ENCODE data around the gene PHGDH.

Gene PHGDH

DNA sequence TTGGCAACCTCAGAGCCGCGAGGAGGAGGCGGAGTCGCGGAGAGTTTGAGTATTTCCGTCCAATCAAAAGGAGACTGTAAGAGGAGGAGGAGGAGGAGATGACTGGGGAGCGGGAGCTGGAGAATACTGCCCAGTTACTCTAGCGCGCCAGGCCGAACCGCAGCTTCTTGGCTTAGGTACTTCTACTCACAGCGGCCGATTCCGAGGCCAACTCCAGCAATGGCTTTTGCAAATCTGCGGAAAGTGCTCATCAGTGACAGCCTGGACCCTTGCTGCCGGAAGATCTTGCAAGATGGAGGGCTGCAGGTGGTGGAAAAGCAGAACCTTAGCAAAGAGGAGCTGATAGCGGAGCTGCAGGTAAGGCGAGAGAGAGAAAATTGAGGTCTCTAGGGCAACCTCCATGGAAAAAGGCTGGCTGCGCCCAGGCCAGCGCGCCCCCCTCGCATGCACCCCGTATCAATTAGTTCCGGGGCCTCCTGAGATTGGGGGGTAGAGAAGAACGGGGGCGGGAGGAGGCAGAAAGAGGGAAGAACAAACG is at the start of gene PHGDH:
TSS of gene PHGDH (plus strand) at position 131 of the 538 bp plus-strand sequence. CDS start at position 220, 89 bp downstream.
- Histone ChIP-seq H3K27ac (ENCODE audit: low read depth, low read length, poor library complexity, severe bottlenecking) (peak within 1 kb of the TSS; percentile 67), H3K9me2 (ENCODE audit: low read depth, low read length) (no peaks in the 10 kb centered on the region), H3K79me2 (ENCODE audit: insufficient read depth, low read length) (peaks cover 30% of the 10 kb centered on the region), H4K20me1 (ENCODE audit: insufficient read depth, low read length) (no peaks in the 10 kb centered on the region), H3K4me3 (ENCODE audit: low read depth, low read length, poor library complexity, severe bottlenecking) (peak within 1 kb of the TSS; percentile 98), H2AFZ (ENCODE audit: low read length) (peak within 1 kb of the TSS; percentile 58; the same call in 1 of the 2 replicates), H3K9ac (ENCODE audit: low read length) (peak within 1 kb of the TSS; percentile 93), H3F3A (ENCODE audit: insufficient read depth, low read length) (no peaks in the 10 kb centered on the region), H3K27me3 (ENCODE audit: insufficient read depth, low read length) (no peaks in the 10 kb centered on the region), H3K9me3 (ENCODE audit: low read length) (no peaks in the 10 kb centered on the region), H3K4me1 (ENCODE audit: insufficient read depth, low read length, severe bottlenecking) (peaks cover 23% of the 10 kb centered on the region), H3K36me3 (ENCODE audit: insufficient read depth, low read length) (no peaks in the 10 kb centered on the region), H3K4me2 (ENCODE audit: low read length) (peak within 1 kb of the TSS; percentile 90)
- TF ChIP-seq, protein P1, sequence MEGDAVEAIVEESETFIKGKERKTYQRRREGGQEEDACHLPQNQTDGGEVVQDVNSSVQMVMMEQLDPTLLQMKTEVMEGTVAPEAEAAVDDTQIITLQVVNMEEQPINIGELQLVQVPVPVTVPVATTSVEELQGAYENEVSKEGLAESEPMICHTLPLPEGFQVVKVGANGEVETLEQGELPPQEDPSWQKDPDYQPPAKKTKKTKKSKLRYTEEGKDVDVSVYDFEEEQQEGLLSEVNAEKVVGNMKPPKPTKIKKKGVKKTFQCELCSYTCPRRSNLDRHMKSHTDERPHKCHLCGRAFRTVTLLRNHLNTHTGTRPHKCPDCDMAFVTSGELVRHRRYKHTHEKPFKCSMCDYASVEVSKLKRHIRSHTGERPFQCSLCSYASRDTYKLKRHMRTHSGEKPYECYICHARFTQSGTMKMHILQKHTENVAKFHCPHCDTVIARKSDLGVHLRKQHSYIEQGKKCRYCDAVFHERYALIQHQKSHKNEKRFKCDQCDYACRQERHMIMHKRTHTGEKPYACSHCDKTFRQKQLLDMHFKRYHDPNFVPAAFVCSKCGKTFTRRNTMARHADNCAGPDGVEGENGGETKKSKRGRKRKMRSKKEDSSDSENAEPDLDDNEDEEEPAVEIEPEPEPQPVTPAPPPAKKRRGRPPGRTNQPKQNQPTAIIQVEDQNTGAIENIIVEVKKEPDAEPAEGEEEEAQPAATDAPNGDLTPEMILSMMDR (IDR thresholded peaks at IDR 0.05; ENCODE audit: low read length), result no peak
- no peak for TF ChIP-seq EZH2 (IDR thresholded peaks at IDR 0.05; ENCODE audit: borderline replicate concordance, low read length)

DNA sequence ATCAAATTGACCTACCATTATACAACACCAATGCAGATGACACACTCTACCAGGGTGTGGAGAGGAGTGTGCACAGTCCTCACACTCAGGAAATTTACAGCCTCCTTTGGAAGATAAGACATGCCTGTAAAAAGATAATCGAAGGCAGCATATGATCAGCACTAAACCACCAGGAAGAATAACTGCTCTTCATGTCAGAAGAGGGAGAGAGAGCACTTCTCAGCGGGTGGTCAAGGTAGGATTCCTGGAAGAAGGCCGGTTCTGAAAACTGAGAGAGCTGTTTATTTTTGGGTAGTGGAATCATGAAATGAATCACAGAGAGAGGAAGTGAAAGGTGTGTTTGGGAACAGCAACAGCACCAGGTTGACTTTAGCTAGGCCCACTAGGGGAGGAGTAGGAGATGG is 49.7 kb upstream of the PHGDH start:
- Histone ChIP-seq H3K9me2 (ENCODE audit: low read depth, low read length) (no peaks in the 10 kb centered on the region), H3F3A (ENCODE audit: insufficient read depth, low read length) (no peaks in the 10 kb centered on the region), H3K36me3 (ENCODE audit: insufficient read depth, low read length) (no peaks in the 10 kb centered on the region), H4K20me1 (ENCODE audit: insufficient read depth, low read length) (no peaks in the 10 kb centered on the region), H3K9ac (ENCODE audit: low read length) (no peak overlapping the region), H3K9me3 (ENCODE audit: low read length) (no peaks in the 10 kb centered on the region), H2AFZ (ENCODE audit: low read length) (no peak overlapping the region), H3K4me3 (ENCODE audit: low read depth, low read length, poor library complexity, severe bottlenecking) (no peak overlapping the region), H3K27me3 (ENCODE audit: insufficient read depth, low read length) (no peaks in the 10 kb centered on the region), H3K79me2 (ENCODE audit: insufficient read depth, low read length) (no peaks in the 10 kb centered on the region), H3K4me2 (ENCODE audit: low read length) (no peak overlapping the region), H3K4me1 (ENCODE audit: insufficient read depth, low read length, severe bottlenecking) (no peaks in the 10 kb centered on the region), H3K27ac (ENCODE audit: low read depth, low read length, poor library complexity, severe bottlenecking) (no peak overlapping the region)
- no peak for TF ChIP-seq EZH2 (IDR thresholded peaks at IDR 0.05; ENCODE audit: borderline replicate concordance, low read length)
- TF ChIP-seq, protein P1 (IDR thresholded peaks at IDR 0.05; ENCODE audit: low read length), result no peak

DNA sequence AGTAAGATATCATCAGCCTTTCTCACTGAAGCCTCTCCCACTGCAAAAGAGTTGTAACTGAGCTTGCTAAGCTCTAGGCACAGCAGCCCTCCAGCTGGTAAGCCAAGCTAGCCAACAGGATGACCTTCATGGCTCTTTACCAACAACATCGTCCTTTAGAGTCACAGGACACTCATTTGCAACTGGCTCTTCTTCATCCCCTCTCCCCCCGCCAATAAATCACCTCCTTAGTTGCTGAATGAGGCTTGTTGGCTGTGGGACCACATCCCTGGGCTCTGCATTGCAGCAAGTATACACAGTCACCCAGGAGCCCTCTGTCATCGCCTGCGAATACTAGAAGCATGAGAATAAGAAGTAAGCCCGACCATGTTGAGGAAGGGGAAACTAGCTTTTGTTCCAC is 47.7 kb upstream of the PHGDH start:
- no peak overlapping the region for H2AFZ ChIP-seq (ENCODE audit: low read length)
- no peaks in the 10 kb centered on the region for H3K79me2 ChIP-seq (ENCODE audit: insufficient read depth, low read length)
- H3K36me3 ChIP-seq (ENCODE audit: insufficient read depth, low read length), result no peaks in the 10 kb centered on the region
- H3K27me3 ChIP-seq (ENCODE audit: insufficient read depth, low read length), result no peaks in the 10 kb centered on the region
- H3K27ac ChIP-seq (ENCODE audit: low read depth, low read length, poor library complexity, severe bottlenecking), result no peak overlapping the region
- H3K9me2 ChIP-seq (ENCODE audit: low read depth, low read length), result no peaks in the 10 kb centered on the region
- no peaks in the 10 kb centered on the region for H3K9me3 ChIP-seq (ENCODE audit: low read length)
- H3K4me3 ChIP-seq (ENCODE audit: low read depth, low read length, poor library complexity, severe bottlenecking), result no peak overlapping the region
- H3K4me1 ChIP-seq (ENCODE audit: insufficient read depth, low read length, severe bottlenecking), result no peaks in the 10 kb centered on the region
- H4K20me1 ChIP-seq (ENCODE audit: insufficient read depth, low read length), result no peaks in the 10 kb centered on the region
- TF ChIP-seq, protein P1 (IDR thresholded peaks at IDR 0.05; ENCODE audit: low read length), result no peak
- TF ChIP-seq EZH2 (IDR thresholded peaks at IDR 0.05; ENCODE audit: borderline replicate concordance, low read length), result no peak
- no peak overlapping the region for H3K9ac ChIP-seq (ENCODE audit: low read length)
- no peaks in the 10 kb centered on the region for H3F3A ChIP-seq (ENCODE audit: insufficient read depth, low read length)
- H3K4me2 ChIP-seq (ENCODE audit: low read length), result no peak overlapping the region

All from OCI-LY1 (cell line).